Measurements from ENCODE around the gene SYNE1.

Gene SYNE1

DNA sequence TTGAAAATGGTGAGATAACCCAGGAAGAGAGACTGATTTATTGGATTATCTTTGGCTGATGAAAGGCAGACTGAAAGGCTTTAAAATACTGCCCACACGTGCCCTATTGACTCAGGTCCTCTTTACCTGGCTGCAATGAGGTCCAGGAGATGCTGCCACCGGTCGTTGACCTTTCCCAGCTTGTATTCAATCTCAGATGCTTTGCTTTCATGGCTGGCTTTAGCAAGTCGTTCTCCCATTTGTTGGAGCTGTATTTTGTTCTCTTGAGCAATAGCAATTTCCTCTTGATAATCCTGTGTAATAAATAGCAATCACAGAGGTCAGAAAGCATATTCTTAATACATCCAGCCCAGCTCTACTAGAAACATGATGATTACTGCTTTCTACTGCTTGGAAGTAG is 460.9 kb downstream of the SYNE1 start:
- Histone ChIP-seq H3K9ac (ENCODE audit: insufficient read length, low read depth) (no peak overlapping the region), H3K4me1 (ENCODE audit: insufficient read depth, insufficient read length) (no peaks in the 10 kb centered on the region), H3K27me3 (ENCODE audit: insufficient read depth, insufficient read length) (no peaks in the 10 kb centered on the region), H3K4me3 (ENCODE audit: insufficient read length, low read depth) (no peak overlapping the region), H3K9me3 (ENCODE audit: insufficient read depth, low read length) (no peaks in the 10 kb centered on the region), H3K36me3 (ENCODE audit: insufficient read depth, insufficient read length, low read length) (no peaks in the 10 kb centered on the region)
- TF ChIP-seq ZNF274 (IDR thresholded peaks at IDR 0.05; ENCODE audit: low read depth, low read length) (no peak), SUZ12 (IDR thresholded peaks at IDR 0.05; ENCODE audit: extremely low read depth, insufficient read depth, insufficient read length) (no peak), YY1 (IDR thresholded peaks at IDR 0.05; ENCODE audit: insufficient read depth, insufficient read length) (no peak)
- DNase-seq (ENCODE audit: low read depth, low spot score), result no peak

DNA sequence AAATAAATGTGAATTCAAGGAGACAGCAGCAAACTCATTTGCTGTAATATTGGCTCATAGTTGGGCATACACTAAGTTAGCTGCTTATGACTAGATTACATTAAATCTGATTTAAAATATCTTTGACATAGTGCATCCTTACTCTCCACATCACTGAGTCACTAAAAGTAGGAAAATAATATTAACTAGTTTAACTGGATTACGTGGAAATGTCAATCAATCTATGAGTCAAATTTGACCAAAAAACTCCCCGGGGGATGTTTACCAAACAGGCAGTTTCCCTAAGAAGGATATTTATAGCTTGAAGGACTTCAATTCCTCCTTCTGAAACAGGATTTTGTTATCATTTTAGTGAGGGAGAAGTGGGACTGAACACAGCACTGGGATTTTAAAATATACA is 463.2 kb downstream of the SYNE1 start:
- TF ChIP-seq YY1 (IDR thresholded peaks at IDR 0.05; ENCODE audit: insufficient read depth, insufficient read length), result no peak
- TF ChIP-seq SUZ12 (IDR thresholded peaks at IDR 0.05; ENCODE audit: extremely low read depth, insufficient read depth, insufficient read length), result no peak
- TF ChIP-seq ZNF274 (IDR thresholded peaks at IDR 0.05; ENCODE audit: low read depth, low read length), result no peak
- H3K36me3 ChIP-seq (ENCODE audit: insufficient read depth, insufficient read length, low read length), result no peaks in the 10 kb centered on the region
- H3K4me1 ChIP-seq (ENCODE audit: insufficient read depth, insufficient read length), result no peaks in the 10 kb centered on the region
- no peak for DNase-seq (ENCODE audit: low read depth, low spot score)
- H3K9me3 ChIP-seq (ENCODE audit: insufficient read depth, low read length), result peaks cover 4% of the 10 kb centered on the region; the same call in 1 of the 2 replicates
- no peak overlapping the region for H3K9ac ChIP-seq (ENCODE audit: insufficient read length, low read depth)
- no peaks in the 10 kb centered on the region for H3K27me3 ChIP-seq (ENCODE audit: insufficient read depth, insufficient read length)
- H3K4me3 ChIP-seq (ENCODE audit: insufficient read length, low read depth), result no peak overlapping the region

DNA sequence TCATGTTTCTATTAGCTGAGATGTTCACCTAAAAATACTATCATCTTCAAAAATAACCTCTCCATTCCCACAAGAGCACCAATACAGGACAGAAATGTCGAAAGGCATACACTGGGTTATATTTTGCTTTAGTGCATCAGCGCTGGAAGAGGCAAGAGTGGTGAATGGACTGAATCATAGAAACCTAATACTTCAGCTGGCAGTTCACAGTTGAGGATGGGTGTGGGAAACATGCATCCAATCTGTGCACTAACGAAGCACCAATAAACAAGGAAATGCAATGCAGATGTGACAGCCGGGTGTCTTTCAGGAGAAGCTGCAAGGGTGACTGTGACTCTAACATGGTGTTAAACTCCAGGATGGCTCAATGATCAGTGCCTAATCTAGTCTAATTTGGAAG is 463.8 kb downstream of the SYNE1 start:
- no peak overlapping the region for H3K9ac ChIP-seq (ENCODE audit: insufficient read length, low read depth)
- TF ChIP-seq YY1 (IDR thresholded peaks at IDR 0.05; ENCODE audit: insufficient read depth, insufficient read length), result no peak
- no peak for TF ChIP-seq ZNF274 (IDR thresholded peaks at IDR 0.05; ENCODE audit: low read depth, low read length)

DNA sequence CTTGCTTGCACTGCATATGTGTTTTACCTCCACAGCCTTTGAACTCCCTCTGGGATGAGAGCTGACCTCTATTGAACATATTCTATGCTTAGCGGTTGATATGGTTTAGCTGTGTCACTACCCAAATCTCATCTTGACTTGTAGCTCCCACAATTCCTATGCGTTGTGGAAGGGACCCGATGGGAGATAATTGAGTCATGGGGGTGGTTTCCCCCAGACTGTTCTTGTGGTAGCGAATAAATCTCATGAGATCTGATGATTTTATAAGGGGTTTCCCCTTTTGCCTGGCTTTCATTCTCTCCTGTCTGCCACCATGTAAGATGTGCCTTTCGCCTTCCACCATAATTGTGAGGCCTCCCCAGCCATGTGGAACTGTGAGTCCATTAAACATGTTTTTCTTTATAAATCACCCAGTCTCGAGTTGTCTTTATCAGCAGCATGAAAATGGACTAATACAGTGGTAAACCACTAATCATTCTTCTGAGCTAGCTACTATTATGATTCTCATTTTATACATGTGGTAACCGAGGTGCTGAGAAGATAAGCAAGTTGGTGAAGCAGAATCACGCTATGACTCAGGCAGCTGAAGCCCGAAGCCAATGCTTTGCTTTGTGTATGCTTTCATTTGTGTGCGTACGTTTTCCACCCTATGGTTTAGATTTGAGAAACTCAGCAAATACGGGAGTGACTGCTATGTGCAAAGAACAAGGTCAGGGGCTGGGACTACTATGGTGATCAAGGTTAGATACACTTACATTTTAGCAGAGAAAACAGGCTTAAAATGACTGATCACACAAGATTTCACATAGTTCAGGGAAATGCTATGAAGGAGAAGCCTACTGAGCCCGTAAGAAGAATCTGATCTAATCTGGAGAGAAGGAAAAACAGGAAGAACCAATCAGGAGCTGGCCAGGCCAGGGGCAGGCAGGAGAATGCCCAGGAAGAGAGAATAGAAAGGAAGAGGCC is 466.2 kb downstream of the SYNE1 start:
- Histone ChIP-seq H3K27me3 (ENCODE audit: insufficient read depth, insufficient read length) (no peaks in the 10 kb centered on the region), H3K4me3 (ENCODE audit: insufficient read length, low read depth) (no peak overlapping the region), H3K36me3 (ENCODE audit: insufficient read depth, insufficient read length, low read length) (no peaks in the 10 kb centered on the region), H3K9me3 (ENCODE audit: insufficient read depth, low read length) (peaks cover 4% of the 10 kb centered on the region; the same call in 1 of the 2 replicates), H3K9ac (ENCODE audit: insufficient read length, low read depth) (no peak overlapping the region), H3K4me1 (ENCODE audit: insufficient read depth, insufficient read length) (no peaks in the 10 kb centered on the region)
- no peak for DNase-seq (ENCODE audit: low read depth, low spot score)
- TF ChIP-seq SUZ12 (IDR thresholded peaks at IDR 0.05; ENCODE audit: extremely low read depth, insufficient read depth, insufficient read length), result no peak
- no peak for TF ChIP-seq ZNF274 (IDR thresholded peaks at IDR 0.05; ENCODE audit: low read depth, low read length)
- no peak for TF ChIP-seq YY1 (IDR thresholded peaks at IDR 0.05; ENCODE audit: insufficient read depth, insufficient read length)

More for the DNA sequence above, 463.8 kb downstream of the SYNE1 start:
- no peaks in the 10 kb centered on the region for H3K27me3 ChIP-seq (ENCODE audit: insufficient read depth, insufficient read length)
- no peaks in the 10 kb centered on the region for H3K4me1 ChIP-seq (ENCODE audit: insufficient read depth, insufficient read length)
- no peaks in the 10 kb centered on the region for H3K36me3 ChIP-seq (ENCODE audit: insufficient read depth, insufficient read length, low read length)
- peaks cover 4% of the 10 kb centered on the region; the same call in 1 of the 2 replicates for H3K9me3 ChIP-seq (ENCODE audit: insufficient read depth, low read length)
- no peak for DNase-seq (ENCODE audit: low read depth, low spot score)
- H3K4me3 ChIP-seq (ENCODE audit: insufficient read length, low read depth), result no peak overlapping the region

DNA sequence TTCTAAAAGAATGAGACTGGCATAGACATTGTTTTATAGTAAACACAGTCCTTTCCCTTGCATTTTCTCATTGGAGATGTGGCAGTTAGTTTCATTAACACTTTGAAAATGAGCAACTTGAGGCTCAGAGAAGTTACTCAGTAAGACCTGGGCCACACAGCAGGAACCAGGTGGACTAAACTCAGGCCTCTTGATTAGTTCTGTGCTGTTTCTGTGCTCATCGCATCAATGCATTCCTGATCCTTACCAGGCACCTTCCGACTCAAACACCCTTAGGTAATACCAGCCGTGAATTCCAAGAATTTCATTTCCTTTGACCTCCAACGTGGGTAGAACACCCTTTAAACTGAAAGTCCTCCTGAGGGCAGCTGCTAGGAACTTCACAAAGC is 466.9 kb downstream of the SYNE1 start:
- H3K9ac ChIP-seq (ENCODE audit: insufficient read length, low read depth), result no peak overlapping the region
- H3K9me3 ChIP-seq (ENCODE audit: insufficient read depth, low read length), result peaks cover 4% of the 10 kb centered on the region; the same call in 1 of the 2 replicates
- H3K27me3 ChIP-seq (ENCODE audit: insufficient read depth, insufficient read length), result no peaks in the 10 kb centered on the region
- DNase-seq (ENCODE audit: low read depth, low spot score), result no peak
- no peak overlapping the region for H3K4me3 ChIP-seq (ENCODE audit: insufficient read length, low read depth)
- TF ChIP-seq ZNF274 (IDR thresholded peaks at IDR 0.05; ENCODE audit: low read depth, low read length) (no peak), YY1 (IDR thresholded peaks at IDR 0.05; ENCODE audit: insufficient read depth, insufficient read length) (no peak), SUZ12 (IDR thresholded peaks at IDR 0.05; ENCODE audit: extremely low read depth, insufficient read depth, insufficient read length) (no peak)
- no peaks in the 10 kb centered on the region for H3K4me1 ChIP-seq (ENCODE audit: insufficient read depth, insufficient read length)
- no peaks in the 10 kb centered on the region for H3K36me3 ChIP-seq (ENCODE audit: insufficient read depth, insufficient read length, low read length)

DNA sequence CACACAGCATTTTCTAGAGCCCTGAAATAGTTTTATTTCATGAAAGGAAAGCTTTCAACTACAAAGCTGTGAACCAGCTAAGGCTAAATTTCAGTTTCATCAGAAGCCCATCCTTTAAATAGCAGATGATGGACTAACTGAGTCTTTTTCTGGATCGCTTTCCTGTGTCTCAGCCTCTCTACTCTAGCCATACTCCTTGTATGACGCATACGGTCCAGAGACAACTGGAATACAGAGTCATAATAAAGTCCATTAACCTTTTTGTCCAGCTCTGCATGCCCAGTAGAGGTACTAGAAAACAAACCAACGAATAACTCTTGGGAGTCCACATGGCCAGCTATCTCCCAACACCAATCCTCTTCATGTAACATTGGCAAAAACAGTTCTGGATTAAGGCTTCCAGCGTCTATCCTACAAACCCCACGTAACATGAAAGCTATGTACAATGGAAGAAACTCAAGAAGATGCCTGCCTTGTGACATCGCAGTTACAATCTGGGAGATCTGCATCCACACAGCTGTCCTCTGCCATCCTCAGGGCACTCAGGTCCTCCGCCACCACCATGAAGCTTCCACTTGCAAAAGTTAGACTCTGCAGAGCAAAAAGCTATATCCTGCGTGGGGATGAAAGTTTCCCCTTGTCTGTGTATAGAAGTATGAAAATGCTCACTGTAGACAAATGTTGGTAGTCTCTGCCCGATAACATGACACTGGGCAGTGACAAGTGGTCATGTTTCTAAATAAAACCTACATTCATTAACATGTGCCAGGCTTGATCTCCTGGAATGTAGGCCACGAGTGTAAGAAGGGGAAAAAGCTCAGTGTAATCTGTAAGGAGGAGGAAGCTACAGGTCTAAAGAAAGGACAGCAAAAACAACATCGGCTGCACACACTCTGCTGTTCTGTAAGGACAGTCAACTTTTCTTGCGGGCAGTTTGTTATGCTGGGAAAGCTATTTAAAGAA is 469.2 kb downstream of the SYNE1 start:
- H3K4me1 ChIP-seq (ENCODE audit: insufficient read depth, insufficient read length), result no peaks in the 10 kb centered on the region
- H3K27me3 ChIP-seq (ENCODE audit: insufficient read depth, insufficient read length), result no peaks in the 10 kb centered on the region
- H3K9ac ChIP-seq (ENCODE audit: insufficient read length, low read depth), result no peak overlapping the region
- no peak overlapping the region for H3K4me3 ChIP-seq (ENCODE audit: insufficient read length, low read depth)
- no peak for DNase-seq (ENCODE audit: low read depth, low spot score)
- H3K36me3 ChIP-seq (ENCODE audit: insufficient read depth, insufficient read length, low read length), result no peaks in the 10 kb centered on the region
- TF ChIP-seq SUZ12 (IDR thresholded peaks at IDR 0.05; ENCODE audit: extremely low read depth, insufficient read depth, insufficient read length), result no peak
- no peak for TF ChIP-seq YY1 (IDR thresholded peaks at IDR 0.05; ENCODE audit: insufficient read depth, insufficient read length)
- TF ChIP-seq ZNF274 (IDR thresholded peaks at IDR 0.05; ENCODE audit: low read depth, low read length), result no peak
- peaks cover 4% of the 10 kb centered on the region; the same call in 1 of the 2 replicates for H3K9me3 ChIP-seq (ENCODE audit: insufficient read depth, low read length)
